NB4 (cell line): Measurements from ENCODE around the gene KCNQ1.

ENCODE experiments used
- POLR2A ChIP-seq: IDR thresholded peaks from 2 replicates; pipeline ENCODE4 v1.6.1; 2011; ENCODE audit warnings: mild to moderate bottlenecking; ENCODE audit not compliant: insufficient read length; ENCODE audit errors: extremely low read depth
- TF ChIP-seq, protein P1 (sequence below): IDR thresholded peaks from one replicate; pipeline ENCODE4 v1.5.1; 2012; ENCODE audit warnings: low read depth, low read length

- TF ChIP-seq, protein P1, sequence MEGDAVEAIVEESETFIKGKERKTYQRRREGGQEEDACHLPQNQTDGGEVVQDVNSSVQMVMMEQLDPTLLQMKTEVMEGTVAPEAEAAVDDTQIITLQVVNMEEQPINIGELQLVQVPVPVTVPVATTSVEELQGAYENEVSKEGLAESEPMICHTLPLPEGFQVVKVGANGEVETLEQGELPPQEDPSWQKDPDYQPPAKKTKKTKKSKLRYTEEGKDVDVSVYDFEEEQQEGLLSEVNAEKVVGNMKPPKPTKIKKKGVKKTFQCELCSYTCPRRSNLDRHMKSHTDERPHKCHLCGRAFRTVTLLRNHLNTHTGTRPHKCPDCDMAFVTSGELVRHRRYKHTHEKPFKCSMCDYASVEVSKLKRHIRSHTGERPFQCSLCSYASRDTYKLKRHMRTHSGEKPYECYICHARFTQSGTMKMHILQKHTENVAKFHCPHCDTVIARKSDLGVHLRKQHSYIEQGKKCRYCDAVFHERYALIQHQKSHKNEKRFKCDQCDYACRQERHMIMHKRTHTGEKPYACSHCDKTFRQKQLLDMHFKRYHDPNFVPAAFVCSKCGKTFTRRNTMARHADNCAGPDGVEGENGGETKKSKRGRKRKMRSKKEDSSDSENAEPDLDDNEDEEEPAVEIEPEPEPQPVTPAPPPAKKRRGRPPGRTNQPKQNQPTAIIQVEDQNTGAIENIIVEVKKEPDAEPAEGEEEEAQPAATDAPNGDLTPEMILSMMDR: no peak
- no peak for TF ChIP-seq POLR2A
These were observed 233.6 kb downstream of the KCNQ1 start for GRCh38 chr11:2678396-2678795.
